Gastroesophageal sphincter (tissue), 4 donors: ENCODE results near the gene C4B. TPM values are rescaled to one million over a fixed set of nuclear protein-coding genes. Genes with fewer than 3 reads are reported as not detected.
A peak's percentile ranks its signal among the peaks of the same experiment; 100 is the strongest.
"Not testable (repeated sequence)": the region's sequence is repeated elsewhere in the genome, so short reads cannot be mapped to it uniquely, and the experiment has no call there.

Experiments
- ATAC-seq: fragments of 150-250 bp; one replicate; pipeline ENCODE4 v1.9.1; 2016; ENCODE audit warnings: mild to moderate bottlenecking, moderate library complexity
- H3K27ac ChIP-seq, 4 donors: fragments of 200-600 bp; sonication (generic) in 3 of 4; 1 replicate in 3 of 4; 2 replicates in 1 of 4; pipeline ENCODE4 v1.5.1; 2016 to 2019
- H3K27me3 ChIP-seq: fragments of 200-600 bp; sonication (generic); one replicate; pipeline ENCODE4 v1.5.1; 2019
- H3K36me3 ChIP-seq, 2 donors: fragments of 200-600 bp; sonication (generic); one replicate each; pipeline ENCODE4 v1.5.1; 2019; ENCODE audit warnings: control low read depth in 1 of 2
- H3K4me1 ChIP-seq, 3 donors: fragments of 200-600 bp; sonication (generic); 1 replicate in 2 of 3; 2 replicates in 1 of 3; pipeline ENCODE4 v1.5.1; 2016 to 2019; ENCODE audit warnings: control low read depth in 2 of 3
- H3K4me3 ChIP-seq, 2 donors: fragments of 200-600 bp; sonication (generic); one replicate each; pipeline ENCODE4 v1.5.1; 2019; ENCODE audit warnings: mild to moderate bottlenecking in 1 of 2, moderate library complexity in 1 of 2
- H3K9me3 ChIP-seq, 3 donors: fragments of 200-600 bp; sonication (generic); one replicate each; pipeline ENCODE4 v1.5.1; 2017 to 2019; ENCODE audit warnings: control low read depth in 2 of 3
- WGBS, 2 donors: methylation state at CpG; one replicate each; pipeline ENCODE4 v1.1.5; 2018; ENCODE audit warnings: low coverage in 1 of 2; 5-methylcytosine and 5-hydroxymethylcytosine counted together
- total RNA-seq, 4 donors: library from RNA; depleted of rRNA; stranded (reverse); fragments of >200 nt; gene quantifications; one replicate each; pipeline ENCODE4 v1.1.0, GENCODE V29; 2016

The C4B gene
- total RNA-seq, 4 donors from 2014 or later = 45.6 to 259 (median 82.1) TPM

- H3K9me3 ChIP-seq, H3K4me3 ChIP-seq, H3K4me1 ChIP-seq, H3K27me3 ChIP-seq, ATAC-seq, H3K27ac ChIP-seq, H3K36me3 ChIP-seq: not testable (repeated sequence)
- WGBS, 2 donors = 40% methylated on average over 1 of the region's 4 CpGs; no CpG with 5 or more reads in 1 of the 2 donors
Observed at GRCh38 chr6:32004393-32004792, 10.2 kb upstream of the C4B start.

- H3K4me1 ChIP-seq, H3K9me3 ChIP-seq, H3K36me3 ChIP-seq, H3K27ac ChIP-seq, ATAC-seq, H3K27me3 ChIP-seq, H3K4me3 ChIP-seq: not testable (repeated sequence)
- 73% methylated on average over 7 of the region's 13 CpGs; no CpG with 5 or more reads in 1 of the 2 donors for WGBS, 2 donors
Observed at GRCh38 chr6:32004864-32005537, 9.6 kb upstream of the C4B start.

- H3K36me3 ChIP-seq, H3K4me3 ChIP-seq, H3K27ac ChIP-seq, ATAC-seq, H3K4me1 ChIP-seq, H3K27me3 ChIP-seq, H3K9me3 ChIP-seq: not testable (repeated sequence)
- WGBS, 2 donors = no CpG with 5 or more reads among the region's 9 CpGs
Observed at GRCh38 chr6:32005538-32005880, 9.1 kb upstream of the C4B start.

- not testable (repeated sequence) for H3K4me1 ChIP-seq, H3K36me3 ChIP-seq, H3K27ac ChIP-seq, H3K9me3 ChIP-seq, H3K27me3 ChIP-seq, ATAC-seq, H3K4me3 ChIP-seq
- 100% methylated on average over 3 of the region's 8 CpGs; no CpG with 5 or more reads in 1 of the 2 donors for WGBS, 2 donors
Observed at GRCh38 chr6:32005991-32006529, 8.5 kb upstream of the C4B start.

GRCh38 chr6:32007086-32007485, 7.5 kb upstream of the C4B start:
- H3K4me1 ChIP-seq, H3K27ac ChIP-seq, ATAC-seq, H3K36me3 ChIP-seq, H3K9me3 ChIP-seq, H3K27me3 ChIP-seq, H3K4me3 ChIP-seq: not testable (repeated sequence)
- WGBS, 2 donors = no CpG with 5 or more reads among the region's 12 CpGs

- not testable (repeated sequence) for H3K4me1 ChIP-seq, H3K36me3 ChIP-seq, H3K27ac ChIP-seq, H3K4me3 ChIP-seq, H3K9me3 ChIP-seq, H3K27me3 ChIP-seq, ATAC-seq
- WGBS, 2 donors = no CpG with 5 or more reads among the region's 24 CpGs
Observed at GRCh38 chr6:32008037-32008436, 6.6 kb upstream of the C4B start.

GRCh38 chr6:32008616-32009015, 6.0 kb upstream of the C4B start:
- H3K36me3 ChIP-seq, H3K4me1 ChIP-seq, ATAC-seq, H3K27ac ChIP-seq, H3K27me3 ChIP-seq, H3K9me3 ChIP-seq, H3K4me3 ChIP-seq: not testable (repeated sequence)
- WGBS, 2 donors = no CpG with 5 or more reads among the region's 12 CpGs

GRCh38 chr6:32009537-32009936, 5.1 kb upstream of the C4B start:
- no CpG with 5 or more reads among the region's 12 CpGs for WGBS, 2 donors
- H3K27me3 ChIP-seq, H3K9me3 ChIP-seq, H3K27ac ChIP-seq, H3K36me3 ChIP-seq, ATAC-seq, H3K4me3 ChIP-seq, H3K4me1 ChIP-seq: not testable (repeated sequence)

GRCh38 chr6:32010856-32011530, 3.6 kb upstream of the C4B start:
- H3K27me3 ChIP-seq, H3K4me1 ChIP-seq, H3K9me3 ChIP-seq, ATAC-seq, H3K36me3 ChIP-seq, H3K4me3 ChIP-seq, H3K27ac ChIP-seq: not testable (repeated sequence)
- WGBS, 2 donors = no CpG with 5 or more reads among the region's 27 CpGs

GRCh38 chr6:32012941-32013617, 1.5 kb upstream of the C4B start:
- H3K4me3 ChIP-seq, H3K27me3 ChIP-seq, H3K9me3 ChIP-seq, H3K27ac ChIP-seq, H3K36me3 ChIP-seq, H3K4me1 ChIP-seq: not testable (repeated sequence)
- WGBS, 2 donors = 60% methylated on average over 1 of the region's 17 CpGs; no CpG with 5 or more reads in 1 of the 2 donors
- peak; percentile 31 for ATAC-seq

- H3K27me3 ChIP-seq, H3K9me3 ChIP-seq, H3K4me1 ChIP-seq, H3K36me3 ChIP-seq, ATAC-seq, H3K4me3 ChIP-seq, H3K27ac ChIP-seq: not testable (repeated sequence)
- WGBS, 2 donors = no CpG with 5 or more reads among the region's 5 CpGs
Observed at GRCh38 chr6:32013738-32014137, 857 bp upstream of the C4B start.

GRCh38 chr6:32022100-32022499, 7.5 kb downstream of the C4B start:
- not testable (repeated sequence) for H3K27me3 ChIP-seq, H3K4me3 ChIP-seq, ATAC-seq, H3K36me3 ChIP-seq, H3K27ac ChIP-seq, H3K9me3 ChIP-seq, H3K4me1 ChIP-seq
- WGBS, 2 donors = no CpG with 5 or more reads among the region's 10 CpGs

GRCh38 chr6:32028631-32029030, 14.0 kb downstream of the C4B start:
- not testable (repeated sequence) for ATAC-seq, H3K4me3 ChIP-seq, H3K36me3 ChIP-seq, H3K4me1 ChIP-seq, H3K27ac ChIP-seq, H3K9me3 ChIP-seq, H3K27me3 ChIP-seq
- WGBS, 2 donors = no CpG with 5 or more reads among the region's 10 CpGs
